GM21515 (cell line): Measurements from ENCODE around the gene SYT9.

Source experiments
- ATAC-seq: cut with Tn5 transposase; IDR thresholded peaks from one replicate; pipeline ENCODE4 v1.9.1; 2021; ENCODE audit not compliant: unreplicated experiment

The SYT9 gene

DNA sequence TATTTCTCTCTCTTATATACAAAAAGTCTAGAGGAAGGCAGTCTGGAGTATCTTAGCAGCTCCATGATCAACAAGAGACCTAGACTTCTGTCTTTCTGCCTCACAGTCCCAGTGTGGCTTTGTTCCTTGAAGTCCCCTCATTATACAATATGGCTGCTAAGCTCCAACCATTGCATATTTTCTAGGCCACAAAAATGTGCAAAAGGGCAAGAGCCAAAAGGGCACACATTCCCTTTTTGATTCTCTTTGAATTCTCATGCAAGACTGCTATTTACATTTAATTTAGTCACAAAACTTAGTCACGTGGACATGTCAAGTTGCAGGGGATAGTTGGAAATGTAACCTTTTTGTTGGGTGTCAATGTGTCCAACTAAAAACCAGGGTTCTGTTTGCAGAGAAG, 169.4 kb downstream of the SYT9 start:
- ATAC-seq: no peak

DNA sequence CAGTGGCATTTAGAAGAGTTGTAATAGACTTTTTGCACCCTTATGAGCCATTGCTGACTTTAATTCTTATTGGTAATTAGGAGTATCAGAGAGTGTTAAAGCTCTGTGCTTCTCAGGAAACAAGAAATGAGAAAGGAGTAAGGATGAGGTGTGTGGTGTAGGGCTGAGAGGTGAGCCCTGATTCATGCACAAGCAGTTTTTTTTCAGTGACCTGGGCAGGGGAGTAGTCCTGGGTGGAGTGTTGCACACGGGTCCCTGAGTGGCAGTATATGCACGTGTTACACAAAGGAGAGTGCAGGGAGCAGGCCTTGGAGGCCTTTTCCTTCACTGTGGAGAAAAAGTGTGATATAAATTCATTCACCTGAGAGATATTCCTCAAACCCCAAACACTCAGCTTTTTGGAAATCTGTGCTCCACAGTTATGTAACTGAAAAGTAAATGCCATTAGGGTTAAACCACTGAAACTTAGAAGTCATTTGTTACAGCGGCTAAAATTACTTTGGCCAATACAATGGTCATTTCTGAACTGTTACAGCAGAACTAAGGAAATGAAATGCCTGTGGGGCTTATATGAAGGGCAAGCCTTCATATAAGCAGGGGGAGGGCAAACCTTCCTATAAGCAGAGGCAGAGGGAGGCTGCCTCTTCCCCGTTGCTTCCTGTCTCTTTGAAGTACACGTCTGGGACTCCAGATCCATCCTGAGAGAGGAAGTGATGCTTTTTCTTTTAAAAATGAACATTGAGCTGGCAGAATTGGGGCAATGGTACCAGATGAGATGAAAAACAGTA, 171.0 kb downstream of the SYT9 start:
- ATAC-seq: peak; percentile 63

DNA sequence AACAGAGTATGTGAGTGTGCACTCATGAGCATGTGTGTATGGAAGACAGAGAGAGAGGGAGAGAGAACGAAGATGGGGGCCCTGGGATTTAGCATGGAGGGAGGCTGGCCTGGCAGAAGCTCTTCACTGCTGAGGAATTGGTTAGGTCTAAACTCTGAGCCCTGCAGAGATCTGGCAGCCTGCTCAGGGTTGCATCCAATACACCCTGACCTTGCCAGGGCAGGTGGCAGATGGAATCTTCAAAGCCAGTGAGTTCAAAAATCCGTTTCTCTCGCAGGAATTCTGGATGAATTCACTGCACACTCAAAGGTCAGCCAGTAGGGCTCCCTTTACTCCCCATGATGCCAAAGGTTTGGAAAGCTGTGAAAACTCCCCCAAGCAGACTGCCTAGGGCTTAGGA, 172.2 kb downstream of the SYT9 start:
- ATAC-seq: no peak

DNA sequence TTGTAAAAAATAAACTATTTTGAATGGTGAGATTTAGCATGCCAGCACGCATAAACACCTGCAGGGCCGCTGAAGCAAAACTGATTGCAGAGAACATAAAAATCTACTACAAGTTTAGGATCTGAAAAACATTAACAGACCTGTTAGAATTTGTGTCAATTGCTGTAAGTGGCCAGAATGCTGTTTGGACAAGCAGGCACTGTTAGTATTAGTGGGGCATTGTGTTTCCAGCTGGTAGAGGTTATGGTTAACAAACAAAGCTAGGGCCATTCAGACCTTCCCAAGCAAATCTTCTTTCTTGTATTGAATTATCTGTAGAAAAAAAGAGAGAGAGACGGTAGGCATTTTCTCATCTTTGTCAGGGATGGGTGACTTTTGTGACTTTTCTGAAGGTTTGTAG, 176.0 kb downstream of the SYT9 start:
- no peak for ATAC-seq

DNA sequence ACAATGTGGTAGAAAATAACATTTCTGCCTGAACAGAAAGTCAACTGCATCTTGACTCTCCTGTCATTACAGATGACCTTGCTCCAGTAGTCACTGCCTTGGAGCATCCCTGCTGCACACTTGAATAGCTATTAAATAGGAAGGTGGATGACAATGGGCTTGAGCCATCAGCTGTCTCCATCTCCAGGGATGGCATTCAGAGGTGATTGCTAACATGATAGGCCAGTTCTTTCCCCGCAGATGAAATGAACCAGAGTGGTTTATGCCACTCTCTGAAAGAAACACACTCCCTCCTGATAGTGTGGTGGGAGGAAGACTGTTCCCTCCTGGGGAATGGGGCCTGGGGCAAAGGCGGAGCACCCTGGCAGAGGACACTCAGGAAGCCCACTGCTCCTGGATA, 176.5 kb downstream of the SYT9 start:
- no peak for ATAC-seq

DNA sequence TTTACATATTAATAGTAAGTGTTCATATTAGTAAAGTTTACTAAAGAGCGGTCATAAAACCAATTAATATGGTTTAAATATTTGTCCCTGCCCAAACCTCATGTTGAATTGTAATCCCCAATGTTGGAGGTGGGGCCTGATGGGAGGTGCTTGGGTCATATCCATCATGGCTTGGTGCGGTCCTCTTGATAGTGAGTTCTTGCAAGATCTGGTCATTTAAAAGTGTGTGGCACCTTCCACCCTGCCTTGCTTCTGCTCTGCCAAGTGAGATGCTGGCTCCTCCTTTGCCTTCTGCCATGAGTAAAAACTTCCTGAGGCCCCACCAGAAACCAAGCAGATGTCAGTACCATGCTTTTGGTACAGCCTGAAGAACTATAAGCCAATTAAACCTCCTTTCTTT, 178.8 kb downstream of the SYT9 start:
- ATAC-seq: no peak

DNA sequence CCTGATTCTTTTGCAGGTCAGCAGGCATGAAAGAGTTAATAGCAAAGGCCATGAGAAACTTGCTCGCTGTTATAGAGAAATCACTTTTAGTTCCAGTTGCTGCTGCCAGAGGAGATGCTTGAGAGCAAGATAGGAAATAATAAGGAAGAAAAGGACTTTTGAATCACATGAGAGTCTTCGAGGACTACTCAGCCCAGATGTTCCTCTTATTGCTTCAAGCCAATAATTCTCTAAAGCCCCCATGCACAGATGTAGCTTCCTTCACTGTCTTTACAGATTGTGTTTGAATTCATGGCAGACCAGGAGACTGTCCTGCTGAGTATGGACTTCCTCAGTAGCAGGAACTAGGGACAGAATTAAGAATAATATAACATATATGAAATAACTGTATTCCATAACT, 183.5 kb downstream of the SYT9 start:
- ATAC-seq: no peak

DNA sequence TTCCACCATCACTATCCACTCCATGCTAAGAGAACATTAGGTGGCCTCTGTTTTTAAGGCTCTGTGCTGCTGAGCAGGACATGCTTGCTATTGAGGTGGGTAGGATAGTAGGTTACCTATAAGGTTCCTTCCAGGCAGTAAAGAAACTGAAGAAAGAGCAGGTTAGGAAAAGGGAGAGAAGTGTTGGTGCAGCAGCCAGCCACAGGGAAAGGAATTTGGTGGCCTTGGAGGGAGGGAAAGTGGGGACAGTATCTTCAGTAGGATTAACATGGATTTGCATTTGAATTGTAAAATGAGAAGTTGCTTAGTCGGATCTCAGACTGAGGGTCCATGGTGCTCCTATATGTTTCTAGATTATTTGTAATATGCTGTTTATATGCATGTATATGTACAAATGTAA, 184.4 kb downstream of the SYT9 start:
- ATAC-seq: no peak

DNA sequence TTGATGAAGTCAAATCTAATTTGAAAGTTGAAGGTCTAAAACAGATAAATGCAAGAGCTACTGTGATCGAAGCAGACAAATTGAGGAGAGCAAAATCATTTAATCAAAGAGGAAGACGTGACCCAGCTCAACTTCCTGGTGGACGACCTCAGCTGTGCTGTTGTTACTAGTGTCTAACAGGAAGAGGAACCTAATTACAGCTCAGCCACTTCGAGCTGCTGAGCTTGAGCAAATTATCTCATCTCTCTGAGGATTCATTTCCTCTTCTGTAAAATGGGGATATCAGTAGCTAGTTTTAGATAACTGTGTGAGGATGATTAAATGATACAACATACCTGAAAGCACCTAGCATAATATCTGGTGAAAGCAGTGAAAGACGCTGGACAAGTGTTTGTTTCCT, 185.0 kb downstream of the SYT9 start:
- peak; percentile 89 for ATAC-seq

DNA sequence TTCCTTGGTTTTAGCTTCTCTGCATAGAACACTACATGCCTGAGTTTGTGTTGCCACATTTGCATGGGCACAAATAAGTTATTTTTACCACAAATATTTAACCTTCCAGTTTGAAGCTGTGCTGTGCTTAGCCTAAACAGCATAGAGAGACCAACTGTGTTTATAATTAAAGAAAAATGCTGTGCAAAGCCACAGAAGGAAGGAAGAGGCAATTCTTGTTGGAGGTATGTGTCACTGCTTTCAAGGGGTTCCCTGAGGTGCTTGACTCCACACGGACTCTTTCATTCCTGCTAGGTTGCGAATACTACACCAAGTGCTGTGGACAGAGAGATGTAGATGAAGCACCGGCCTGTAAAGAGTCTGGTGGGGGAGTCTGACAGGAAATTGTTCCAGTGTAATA, 186.0 kb downstream of the SYT9 start:
- no peak for ATAC-seq

DNA sequence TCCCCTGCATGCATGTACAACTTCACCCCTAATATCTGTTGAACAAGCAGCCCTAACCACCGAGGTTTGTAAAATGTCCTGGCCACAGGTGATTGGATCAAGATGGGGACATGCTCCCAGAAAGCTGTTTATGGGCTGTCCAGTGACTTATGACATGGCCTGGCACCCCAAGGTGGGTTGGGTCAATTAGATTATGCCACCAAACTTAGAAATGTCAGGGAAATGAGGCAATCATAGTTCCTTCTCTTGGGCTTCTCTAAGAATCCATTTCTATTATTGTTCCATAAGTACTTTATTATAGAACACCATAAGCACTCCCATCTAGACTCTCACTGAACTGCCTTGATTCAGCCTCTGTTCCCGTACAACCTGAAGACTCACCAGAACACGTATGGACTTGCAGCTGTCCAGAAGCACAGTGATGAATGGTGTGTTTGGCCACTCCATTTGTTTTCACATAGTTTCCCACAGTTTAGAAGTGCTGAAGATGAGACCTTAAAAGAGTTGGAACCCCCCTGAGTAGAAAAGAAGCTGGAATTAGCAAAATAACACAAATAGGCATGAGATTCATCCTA, 188.1 kb downstream of the SYT9 start:
- ATAC-seq: no peak

DNA sequence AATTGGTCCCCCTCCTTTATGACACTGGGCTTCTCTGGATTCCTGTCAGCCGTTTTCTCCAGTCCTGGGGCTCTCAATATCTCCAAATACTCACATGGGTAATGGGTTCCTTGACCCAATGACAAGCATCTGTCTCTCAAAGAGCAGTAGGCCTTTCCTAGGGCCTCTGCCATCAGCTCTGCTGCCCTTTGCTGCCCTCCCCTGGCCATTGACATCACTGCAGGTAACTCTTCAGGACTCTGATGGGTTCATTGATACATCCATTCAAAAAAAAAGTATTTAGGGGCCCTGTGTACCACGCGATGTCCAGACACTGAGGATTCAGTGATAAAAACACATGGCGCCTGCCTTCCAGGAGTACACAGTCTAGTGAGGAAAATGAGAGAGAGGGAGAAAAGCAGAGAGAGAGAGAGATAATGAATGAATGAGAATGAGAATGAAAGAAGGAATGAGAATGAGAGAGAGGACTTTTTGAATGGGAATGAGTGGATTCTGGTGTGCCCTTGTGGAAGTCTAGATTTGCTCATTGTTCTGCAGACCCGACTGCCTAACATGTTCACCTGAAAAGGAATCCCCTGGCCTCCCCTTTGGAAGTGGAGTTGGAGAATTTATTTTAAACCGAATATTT, 191.0 kb downstream of the SYT9 start:
- ATAC-seq: peak; percentile 90

DNA sequence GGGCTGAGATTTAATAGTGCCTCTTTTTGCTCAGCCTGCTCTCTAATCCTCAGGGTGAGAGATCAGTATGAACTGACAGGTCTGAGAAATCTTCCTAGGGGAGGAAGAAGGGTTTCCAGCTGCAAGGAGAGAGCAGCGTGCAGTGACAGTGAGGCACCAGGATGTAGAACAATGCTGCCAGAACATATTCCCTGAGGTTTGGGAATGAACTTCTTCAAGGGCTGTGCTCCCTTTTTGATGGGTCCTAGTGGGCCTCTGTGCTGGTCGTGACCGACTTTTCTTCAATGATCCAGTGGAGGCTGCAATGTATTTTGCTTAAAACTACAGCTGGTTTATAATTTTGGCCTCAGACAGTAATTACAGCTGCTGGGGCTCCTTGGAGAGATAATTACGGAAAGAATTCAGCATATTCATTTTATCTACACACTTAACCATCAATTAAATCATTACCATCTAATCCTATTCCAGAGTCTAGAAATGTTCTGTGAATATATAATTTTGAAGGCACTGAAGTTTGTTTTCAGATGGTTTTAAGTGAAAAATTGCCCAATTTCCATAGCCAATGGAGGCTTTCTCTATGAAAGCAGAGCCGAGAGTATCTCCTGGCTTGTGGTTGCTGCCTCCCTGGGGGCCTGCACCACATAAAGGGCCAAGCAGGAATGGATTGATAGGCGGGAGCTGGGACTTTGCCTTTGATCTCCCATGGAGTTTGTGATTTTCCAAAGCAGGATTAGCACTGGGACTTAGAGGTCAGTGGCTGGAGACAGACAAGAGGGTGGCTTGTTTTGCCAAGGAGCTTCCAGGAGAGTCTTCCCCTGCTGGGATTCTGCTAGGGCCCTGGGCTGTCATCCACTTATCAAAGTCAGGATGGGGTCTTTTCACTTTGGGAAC, 192.6 kb downstream of the SYT9 start:
- ATAC-seq: no peak

DNA sequence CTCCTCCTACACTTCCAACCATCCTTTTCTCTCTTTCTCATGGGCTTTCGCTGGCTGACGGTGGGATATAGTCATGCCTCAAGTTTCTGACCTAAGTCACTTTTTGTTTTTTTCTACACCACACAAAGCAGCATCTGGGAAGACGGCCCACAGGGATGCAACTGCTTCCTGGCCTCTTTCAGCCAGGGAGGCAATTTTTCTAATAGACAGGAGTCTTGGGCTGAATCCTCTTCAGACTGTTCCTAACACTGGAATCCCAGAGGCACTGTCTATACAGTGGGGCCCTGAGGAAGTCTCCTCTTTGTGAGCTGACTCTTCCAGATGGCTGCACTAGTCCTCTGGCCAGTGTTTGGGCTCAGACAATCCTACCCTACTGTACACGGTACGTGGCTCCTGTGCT, 193.9 kb downstream of the SYT9 start:
- no peak for ATAC-seq

DNA sequence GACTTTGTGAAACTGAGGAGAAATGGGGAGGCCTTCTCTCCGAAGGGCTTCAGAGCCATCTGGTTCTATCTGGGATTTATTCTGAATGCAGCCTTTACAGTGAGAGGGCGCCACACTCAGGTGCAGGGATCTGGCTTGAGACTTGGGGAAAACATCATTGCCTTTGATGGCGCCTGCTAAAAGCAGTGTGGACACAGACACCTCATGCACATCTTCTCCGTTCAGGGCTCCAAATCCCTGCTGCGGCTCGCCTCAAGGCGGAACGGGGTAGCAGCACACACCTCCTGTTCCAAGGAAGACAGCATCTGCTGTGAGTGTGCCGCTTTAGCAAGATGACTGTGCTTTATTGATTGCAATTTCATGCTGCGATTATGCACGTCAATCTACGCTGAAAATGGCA, 196.5 kb downstream of the SYT9 start:
- no peak for ATAC-seq

DNA sequence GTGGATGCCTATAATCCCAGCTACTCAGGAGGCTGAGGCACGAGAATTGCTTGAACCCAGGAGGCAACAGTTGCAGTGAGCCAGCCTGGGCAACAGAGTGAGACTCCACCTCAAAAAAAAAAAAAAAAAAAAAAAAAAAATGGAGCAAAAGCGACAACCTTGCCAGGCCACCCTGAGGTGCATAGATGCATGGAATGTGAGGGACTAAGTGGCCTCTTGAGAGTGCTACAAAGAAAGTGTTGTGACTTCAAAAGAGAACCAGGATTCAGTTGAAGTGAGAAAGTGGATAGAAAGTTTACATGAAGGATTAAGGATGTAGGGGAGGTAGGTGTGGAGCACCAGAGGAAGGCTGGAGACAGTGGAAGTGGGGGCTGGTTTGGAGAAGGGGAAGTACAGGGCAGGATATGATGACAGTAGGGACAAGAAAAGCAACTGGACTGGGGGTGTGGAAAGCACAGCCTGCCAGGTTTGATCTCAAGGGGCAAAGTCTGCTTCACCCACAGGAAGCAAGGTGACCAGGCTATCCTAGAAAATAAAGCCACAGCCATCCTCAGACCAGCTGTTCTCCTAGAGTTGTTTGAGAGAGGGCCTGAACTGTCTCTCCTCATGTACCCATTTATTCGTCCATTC, 197.6 kb downstream of the SYT9 start:
- no peak for ATAC-seq

DNA sequence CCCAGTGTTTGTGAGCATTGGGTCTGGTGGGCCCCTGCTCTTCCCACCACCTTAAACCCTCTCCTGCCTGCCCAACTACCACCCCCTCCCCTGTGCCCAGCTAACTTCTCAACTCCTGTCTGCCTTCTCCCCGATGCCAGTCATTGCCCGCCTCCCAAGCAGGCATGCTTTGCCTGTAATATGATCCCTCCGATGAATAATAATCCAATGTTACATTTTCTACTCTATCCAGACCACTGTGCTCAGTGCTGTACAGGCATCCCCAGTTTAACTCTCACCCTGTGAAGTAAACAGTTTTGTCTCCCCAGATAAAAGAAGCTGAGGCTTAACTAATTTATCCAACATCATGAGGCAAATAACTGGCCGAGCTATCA, 198.1 kb downstream of the SYT9 start:
- no peak for ATAC-seq

DNA sequence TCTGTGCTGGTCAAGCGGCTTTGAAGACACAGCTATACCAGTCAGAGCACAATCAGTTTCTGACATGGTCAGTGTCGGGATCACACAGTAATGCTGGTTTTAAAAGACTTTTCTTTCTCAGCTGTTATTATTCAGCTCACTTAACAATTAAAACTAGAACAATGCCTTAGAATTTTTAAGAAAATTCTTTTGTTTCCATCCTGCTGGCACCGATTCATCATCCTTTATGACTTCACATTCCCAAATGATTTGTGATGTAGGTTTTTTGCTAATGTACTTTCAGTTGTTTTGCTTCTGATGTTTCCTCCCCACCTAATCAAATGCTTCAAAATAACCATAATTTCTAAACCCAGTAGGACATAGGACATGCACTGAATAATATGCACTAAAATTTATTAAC, 199.1 kb downstream of the SYT9 start:
- ATAC-seq: no peak

DNA sequence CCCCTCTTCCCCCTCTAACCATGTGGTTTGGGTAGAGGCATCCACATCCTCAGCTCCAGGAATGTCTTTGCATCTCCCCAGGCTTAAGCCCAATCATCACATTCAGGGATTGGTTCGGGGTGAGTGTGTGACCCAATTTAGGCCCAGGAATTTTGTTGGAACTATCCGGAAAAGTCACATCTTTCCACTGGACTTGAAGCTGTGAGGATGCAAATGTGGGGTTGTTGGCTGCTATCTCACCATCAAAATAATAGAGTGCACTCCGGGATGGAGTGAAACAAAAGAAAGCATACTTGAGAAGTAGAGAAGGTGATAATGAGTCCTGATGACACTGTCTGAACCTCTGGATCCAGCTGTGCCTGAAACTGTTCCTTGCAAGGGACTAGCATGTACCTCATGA, 199.8 kb downstream of the SYT9 start:
- no peak for ATAC-seq

DNA sequence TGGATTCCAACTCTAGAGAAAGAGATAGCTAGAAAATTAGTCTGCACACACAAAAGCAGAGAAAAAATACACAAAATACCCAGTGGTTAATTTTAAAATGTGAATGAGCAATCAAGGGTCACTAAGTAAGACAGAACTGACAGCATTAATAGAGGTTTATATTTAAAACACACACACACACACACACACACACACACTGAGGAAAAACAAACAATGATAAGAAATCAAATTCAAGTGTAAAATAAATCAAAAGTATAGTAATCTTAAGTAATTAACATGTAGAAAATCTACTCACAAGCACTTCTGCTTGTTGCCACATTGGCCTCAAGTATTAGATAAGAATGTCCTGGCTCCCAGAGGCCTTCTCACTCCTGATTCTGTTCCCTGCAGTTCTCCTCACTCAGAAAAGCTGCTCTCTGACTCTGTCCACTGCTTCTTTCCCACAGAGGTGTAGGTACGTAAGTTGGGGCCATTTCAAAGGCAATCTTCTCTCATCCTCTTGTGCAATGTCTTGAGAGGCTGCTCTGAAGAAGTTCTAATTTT, 200.3 kb downstream of the SYT9 start:
- no peak for ATAC-seq

DNA sequence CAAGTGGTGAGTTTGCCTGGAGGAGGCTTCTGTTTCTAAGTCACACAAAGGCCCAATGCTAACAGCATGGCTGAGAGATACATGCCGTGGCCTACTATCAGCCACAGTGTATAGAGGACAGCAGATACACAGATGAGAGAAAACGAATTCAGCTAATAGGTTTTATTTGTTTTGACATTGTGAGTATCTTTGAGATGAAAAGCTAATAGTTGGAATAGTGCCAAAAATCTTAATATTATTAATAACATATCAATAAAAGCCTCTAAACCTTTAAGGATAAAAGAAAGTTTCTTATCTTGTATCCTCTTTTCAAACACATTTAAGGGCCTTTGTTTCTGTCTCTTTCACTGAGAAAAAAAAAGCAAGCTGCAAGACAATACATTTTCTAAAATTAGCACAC, 203.2 kb downstream of the SYT9 start:
- ATAC-seq: no peak
